Nephron progenitor cell (in vitro differentiated cells): ENCODE data around the gene NRIP1.

Experiments
- DNase-seq: peaks from one replicate; pipeline ENCODE4 v3.0.0; 2021
- H3K27ac Mint-ChIP-seq: 2 replicates; pipeline ENCODE4 v1.8.0; 2021; ENCODE audit warnings: mild to moderate bottlenecking, moderate library complexity, mixed read lengths
- H3K27me3 Mint-ChIP-seq: 2 replicates; pipeline ENCODE4 v1.8.0; 2021; ENCODE audit warnings: mild to moderate bottlenecking, low read depth, mixed read lengths; ENCODE audit not compliant: poor library complexity
- H3K36me3 Mint-ChIP-seq: 2 replicates; pipeline ENCODE4 v1.8.0; 2021; ENCODE audit warnings: low read depth, mixed read lengths
- H3K4me1 Mint-ChIP-seq: 2 replicates; pipeline ENCODE4 v1.8.0; 2021; ENCODE audit warnings: mixed read lengths
- H3K4me3 Mint-ChIP-seq: 2 replicates; pipeline ENCODE4 v1.8.0; 2021; ENCODE audit warnings: mild to moderate bottlenecking, moderate library complexity, mixed read lengths
- H3K9me3 Mint-ChIP-seq: 2 replicates; pipeline ENCODE4 v1.8.0; 2021; ENCODE audit warnings: mild to moderate bottlenecking, moderate library complexity, mixed read lengths
- CTCF ChIP-seq: fragments of 200-600 bp; sonication (generic); IDR thresholded peaks from 2 replicates; pipeline ENCODE4 v1.5.0; 2021; ENCODE audit warnings: antibody characterized with exemption

Gene NRIP1

GRCh38 chr21:15065392-15066122 is 757 bp upstream of the NRIP1 start:
- H3K9me3 Mint-ChIP-seq, result no peaks in the 10 kb centered on the region
- H3K4me1 Mint-ChIP-seq, result peaks cover 52% of the 10 kb centered on the region
- DNase-seq, result peak; percentile 53
- H3K27me3 Mint-ChIP-seq, result no peaks in the 10 kb centered on the region
- no peak for TF ChIP-seq CTCF
- H3K36me3 Mint-ChIP-seq, result peaks cover 11% of the 10 kb centered on the region
- peak overlapping the region; percentile 99 for H3K27ac Mint-ChIP-seq
- H3K4me3 Mint-ChIP-seq, result peak overlapping the region; percentile 97

GRCh38 chr21:15063814-15064575 is 805 bp downstream of the NRIP1 start:
- H3K27ac Mint-ChIP-seq, result peak overlapping the region; percentile 99
- H3K36me3 Mint-ChIP-seq, result peaks cover 11% of the 10 kb centered on the region
- DNase-seq, result peak; percentile 54
- H3K4me1 Mint-ChIP-seq, result peaks cover 67% of the 10 kb centered on the region
- no peaks in the 10 kb centered on the region for H3K27me3 Mint-ChIP-seq
- H3K4me3 Mint-ChIP-seq, result peak overlapping the region; percentile 99
- no peaks in the 10 kb centered on the region for H3K9me3 Mint-ChIP-seq
- no peak for TF ChIP-seq CTCF

GRCh38 chr21:15063081-15063813 is 1.6 kb downstream of the NRIP1 start:
- H3K27me3 Mint-ChIP-seq, result no peaks in the 10 kb centered on the region
- H3K4me1 Mint-ChIP-seq, result peaks cover 73% of the 10 kb centered on the region
- H3K36me3 Mint-ChIP-seq, result peaks cover 11% of the 10 kb centered on the region
- H3K9me3 Mint-ChIP-seq, result no peaks in the 10 kb centered on the region
- peak overlapping the region; percentile 99 for H3K4me3 Mint-ChIP-seq
- no peak for TF ChIP-seq CTCF
- H3K27ac Mint-ChIP-seq, result peak overlapping the region; percentile 99
- no peak for DNase-seq

- no peaks in the 10 kb centered on the region for H3K27me3 Mint-ChIP-seq
- H3K36me3 Mint-ChIP-seq, result peaks cover 11% of the 10 kb centered on the region
- DNase-seq, result no peak
- H3K9me3 Mint-ChIP-seq, result no peaks in the 10 kb centered on the region
- peak overlapping the region; percentile 99 for H3K27ac Mint-ChIP-seq
- H3K4me3 Mint-ChIP-seq, result peak overlapping the region; percentile 99
- no peak for TF ChIP-seq CTCF
- H3K4me1 Mint-ChIP-seq, result peaks cover 74% of the 10 kb centered on the region
Observed at GRCh38 chr21:15062606-15062965, 2.2 kb downstream of the NRIP1 start.

- H3K9me3 Mint-ChIP-seq, result peaks cover 1% of the 10 kb centered on the region
- peaks cover 13% of the 10 kb centered on the region for H3K36me3 Mint-ChIP-seq
- H3K4me1 Mint-ChIP-seq, result peaks cover 74% of the 10 kb centered on the region
- no peak for DNase-seq
- peak overlapping the region; percentile 99 for H3K27ac Mint-ChIP-seq
- H3K4me3 Mint-ChIP-seq, result peak overlapping the region; percentile 99
- H3K27me3 Mint-ChIP-seq, result no peaks in the 10 kb centered on the region
- no peak for TF ChIP-seq CTCF
Observed at GRCh38 chr21:15061747-15062605, 2.8 kb downstream of the NRIP1 start.
